Measurements from ENCODE around the gene EP400. TPM values are rescaled to one million over a fixed set of nuclear protein-coding genes. Genes with fewer than 3 reads are reported as not detected.

EP400 gene
- total and polyA plus RNA-seq, 12 donors, result 6.6 to 20.5 (median 18.9) TPM

DNA sequence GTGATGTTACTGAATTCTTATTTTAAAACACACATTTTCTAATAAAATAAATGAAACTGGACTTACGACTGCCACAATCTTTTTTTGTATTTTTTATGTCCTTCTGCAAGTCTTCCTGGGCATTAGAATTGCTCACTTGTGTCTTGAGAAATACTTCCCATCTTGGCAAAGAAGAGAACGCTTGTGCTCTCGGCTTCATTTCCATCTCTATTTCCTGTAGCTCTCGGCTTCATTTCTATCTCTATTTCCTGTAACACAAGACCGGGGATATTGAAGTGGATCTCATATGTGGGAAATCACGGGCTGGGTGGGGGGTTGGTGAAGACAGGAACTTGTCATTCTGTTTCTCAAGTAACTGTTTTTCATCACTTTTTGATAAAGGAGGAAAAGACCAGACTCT, 77.9 kb downstream of the EP400 start:
- intact Hi-C loops (cut with DNase I), result no loop called here
- WGBS, 2 donors, result 65 to 68% methylated on average over 6 of the region's 6 CpGs
- no peak overlapping the region for H3K27ac ChIP-seq

GRCh38 chr12:132028111-132028510, 78.4 kb downstream of the EP400 start:
- intact Hi-C loops (cut with DNase I), result no loop called here
- H3K4me3 ChIP-seq, result no peak overlapping the region
- H3K4me1 ChIP-seq, result peaks cover 0 to 25% (median 3%) of the 10 kb centered on the region in 9 donors
- no peak for ATAC-seq
- H3K9me3 ChIP-seq, result no peaks in the 10 kb centered on the region
- H3K27me3 ChIP-seq, result no peaks in the 10 kb centered on the region
- no peak overlapping the region for H3K27ac ChIP-seq
- DNase-seq, result no peak
- WGBS, 2 donors, result 91 to 93% methylated on average over 15 of the region's 15 CpGs
- TF ChIP-seq, protein P1, sequence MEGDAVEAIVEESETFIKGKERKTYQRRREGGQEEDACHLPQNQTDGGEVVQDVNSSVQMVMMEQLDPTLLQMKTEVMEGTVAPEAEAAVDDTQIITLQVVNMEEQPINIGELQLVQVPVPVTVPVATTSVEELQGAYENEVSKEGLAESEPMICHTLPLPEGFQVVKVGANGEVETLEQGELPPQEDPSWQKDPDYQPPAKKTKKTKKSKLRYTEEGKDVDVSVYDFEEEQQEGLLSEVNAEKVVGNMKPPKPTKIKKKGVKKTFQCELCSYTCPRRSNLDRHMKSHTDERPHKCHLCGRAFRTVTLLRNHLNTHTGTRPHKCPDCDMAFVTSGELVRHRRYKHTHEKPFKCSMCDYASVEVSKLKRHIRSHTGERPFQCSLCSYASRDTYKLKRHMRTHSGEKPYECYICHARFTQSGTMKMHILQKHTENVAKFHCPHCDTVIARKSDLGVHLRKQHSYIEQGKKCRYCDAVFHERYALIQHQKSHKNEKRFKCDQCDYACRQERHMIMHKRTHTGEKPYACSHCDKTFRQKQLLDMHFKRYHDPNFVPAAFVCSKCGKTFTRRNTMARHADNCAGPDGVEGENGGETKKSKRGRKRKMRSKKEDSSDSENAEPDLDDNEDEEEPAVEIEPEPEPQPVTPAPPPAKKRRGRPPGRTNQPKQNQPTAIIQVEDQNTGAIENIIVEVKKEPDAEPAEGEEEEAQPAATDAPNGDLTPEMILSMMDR (IDR thresholded peaks at IDR 0.05), result no peak
- H3K36me3 ChIP-seq, result peaks cover 0 to 100% (median 78%) of the 10 kb centered on the region in 9 donors

More for the DNA sequence above, 77.9 kb downstream of the EP400 start:
- no peaks in the 10 kb centered on the region for H3K27me3 ChIP-seq
- TF ChIP-seq, protein P1 (IDR thresholded peaks at IDR 0.05), result no peak
- H3K4me1 ChIP-seq, result peaks cover 0 to 25% (median 3%) of the 10 kb centered on the region in 9 donors
- DNase-seq (no peak), ATAC-seq (no peak)
- H3K9me3 ChIP-seq, result no peaks in the 10 kb centered on the region
- H3K36me3 ChIP-seq, result peaks cover 0 to 100% (median 74%) of the 10 kb centered on the region in 9 donors
- no peak overlapping the region for H3K4me3 ChIP-seq

DNA sequence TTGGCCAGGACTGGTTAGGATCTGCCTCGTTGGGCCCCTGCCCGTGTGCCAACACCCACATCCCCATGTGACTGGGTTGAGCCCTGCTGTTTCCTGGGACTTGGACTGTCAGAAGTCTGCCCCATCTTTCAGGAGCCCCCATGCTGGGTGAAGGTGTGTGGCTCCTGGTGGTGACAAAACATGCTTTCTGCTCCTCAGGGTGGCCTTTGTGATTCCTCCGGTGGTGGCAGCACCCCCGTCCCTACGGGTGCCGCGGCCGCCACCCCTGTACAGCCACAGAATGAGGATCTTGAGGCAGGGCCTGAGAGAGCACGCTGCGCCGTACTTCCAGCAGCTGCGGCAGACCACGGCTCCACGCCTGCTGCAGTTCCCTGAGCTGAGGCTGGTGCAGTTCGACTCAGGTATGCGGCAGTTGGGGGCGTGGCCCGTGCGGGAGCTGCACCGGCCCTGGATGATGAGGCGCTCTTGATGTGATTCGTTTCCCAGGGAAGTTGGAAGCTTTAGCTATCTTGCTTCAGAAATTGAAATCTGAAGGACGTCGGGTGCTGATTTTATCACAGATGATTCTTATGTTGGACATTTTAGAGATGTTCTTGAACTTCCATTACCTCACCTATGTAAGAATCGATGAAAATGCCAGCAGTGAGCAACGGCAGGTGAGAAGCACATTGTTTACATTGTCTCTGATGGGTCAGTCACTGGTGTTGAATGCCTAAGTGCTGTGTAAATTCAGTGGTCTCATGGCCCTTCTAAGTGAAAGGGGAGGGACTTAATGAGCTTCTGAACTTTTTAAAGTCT, 80.0 kb downstream of the EP400 start:
- TF ChIP-seq, protein P1 (IDR thresholded peaks at IDR 0.05), result no peak
- ATAC-seq, result peak in 1 of 8 donors; percentile 31
- intact Hi-C loops (cut with DNase I), result no loop called here
- Histone ChIP-seq H3K36me3 (peaks cover 0 to 100% (median 86%) of the 10 kb centered on the region in 9 donors), H3K4me1 (peaks cover 0 to 21% (median 3%) of the 10 kb centered on the region in 9 donors), H3K27ac (peak overlapping the region in 4 of 10 donors; percentile 15 to 83 (median 74)), H3K9me3 (no peaks in the 10 kb centered on the region), H3K27me3 (no peaks in the 10 kb centered on the region), H3K4me3 (no peak overlapping the region)
- no peak for DNase-seq
- 89 to 93% methylated on average over 26 of the region's 26 CpGs for WGBS, 2 donors

- 54 to 70% methylated on average over 11 of the region's 11 CpGs for WGBS, 2 donors
- DNase-seq (peak; percentile 39 to 69), ATAC-seq (peak; percentile 82 to 97 (median 88))
- no peak overlapping the region for H3K4me3 ChIP-seq
- no peaks in the 10 kb centered on the region for H3K9me3 ChIP-seq
- peak overlapping the region; percentile 24 to 83 (median 71) for H3K27ac ChIP-seq
- H3K27me3 ChIP-seq, result no peaks in the 10 kb centered on the region
- H3K4me1 ChIP-seq, result peaks cover 0 to 21% (median 3%) of the 10 kb centered on the region in 9 donors
- intact Hi-C loops (cut with DNase I), result no loop called here
- H3K36me3 ChIP-seq, result peaks cover 0 to 100% (median 86%) of the 10 kb centered on the region in 9 donors
- TF ChIP-seq, protein P1 (IDR thresholded peaks at IDR 0.05), result no peak
These were observed 80.8 kb downstream of the EP400 start for GRCh38 chr12:132030367-132031038.

Data from heart right ventricle (tissue), 16 donors.